ENCODE measurements around the gene KCND3. TPM values are rescaled to one million over a fixed set of nuclear protein-coding genes. Genes with fewer than 3 reads are reported as not detected.

Gene KCND3
- total and polyA plus RNA-seq, 12 donors: 0.39 to 6.7 (median 3.1) TPM

- 64 to 77% (median 75%) methylated on average over 4 of the region's 4 CpGs for WGBS, 4 donors
- no peak for DNase-seq
- intact Hi-C loops (cut with DNase I): no loop called here
Observed at GRCh38 chr1:111909030-111909429, 80.4 kb downstream of the KCND3 start.

DNA sequence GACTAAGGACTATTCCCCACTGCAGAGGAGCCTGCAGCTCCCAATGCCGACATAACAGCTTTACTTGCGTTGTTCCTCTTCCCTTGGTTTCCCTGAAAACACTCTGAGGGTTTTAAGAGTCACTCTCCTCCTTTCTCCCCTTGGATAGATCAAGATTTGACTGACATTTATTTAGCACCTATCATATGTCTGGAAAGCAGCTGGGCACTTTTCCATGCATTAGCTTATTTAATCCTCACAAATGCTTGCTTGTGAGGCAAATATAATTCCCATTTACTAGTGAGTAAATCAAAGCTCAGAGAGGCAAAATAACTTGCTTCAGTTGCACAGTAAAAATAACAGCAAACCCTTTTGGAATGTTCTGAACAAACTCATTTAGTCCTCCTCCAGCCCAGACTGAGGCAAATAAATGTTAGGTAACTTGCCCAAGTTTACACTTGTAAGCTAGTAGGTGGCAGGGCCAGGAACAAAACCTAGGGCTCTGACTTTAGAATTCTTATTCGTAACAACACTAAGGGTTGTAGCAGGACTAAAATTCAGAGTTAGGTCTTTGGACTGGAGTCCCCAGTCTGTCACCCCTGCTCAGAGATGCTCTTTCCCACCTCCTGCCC, 81.4 kb downstream of the KCND3 start:
- intact Hi-C loops (cut with DNase I): no loop called here
- no peak for DNase-seq
- H3K4me3 ChIP-seq: no peak overlapping the region
- H3K36me3 ChIP-seq (replicated peaks in 1 of 2): no peaks in the 10 kb centered on the region
- TF ChIP-seq POLR2A (IDR thresholded peaks at IDR 0.05): no peak
- no peak for TF ChIP-seq CTCF (IDR thresholded peaks at IDR 0.05)
- H3K27me3 ChIP-seq: no peaks in the 10 kb centered on the region
- H3K4me1 ChIP-seq (replicated peaks in 1 of 2): no peaks in the 10 kb centered on the region
- 88 to 92% (median 89%) methylated on average over 3 of the region's 3 CpGs for WGBS, 4 donors
- H3K27ac ChIP-seq: no peak overlapping the region
- no peaks in the 10 kb centered on the region for H3K9me3 ChIP-seq (replicated peaks in 1 of 3)

More at GRCh38 chr1:111909030-111909429, 80.4 kb downstream of the KCND3 start:
- H3K27me3 ChIP-seq: no peaks in the 10 kb centered on the region
- H3K4me1 ChIP-seq (replicated peaks in 1 of 2): no peaks in the 10 kb centered on the region
- H3K27ac ChIP-seq: no peak overlapping the region
- no peak overlapping the region for H3K4me3 ChIP-seq
- no peaks in the 10 kb centered on the region for H3K9me3 ChIP-seq (replicated peaks in 1 of 3)
- H3K36me3 ChIP-seq (replicated peaks in 1 of 2): no peaks in the 10 kb centered on the region
- TF ChIP-seq CTCF (IDR thresholded peaks at IDR 0.05) (no peak), POLR2A (IDR thresholded peaks at IDR 0.05) (no peak)

GRCh38 chr1:111907321-111907720, 82.1 kb downstream of the KCND3 start:
- no peak overlapping the region for H3K4me3 ChIP-seq
- H3K4me1 ChIP-seq (replicated peaks in 1 of 2): no peaks in the 10 kb centered on the region
- 80 to 88% (median 81%) methylated on average over 1 to 3 of the region's 3 CpGs for WGBS, 4 donors
- H3K36me3 ChIP-seq (replicated peaks in 1 of 2): no peaks in the 10 kb centered on the region
- intact Hi-C loops (cut with DNase I): no loop called here
- no peaks in the 10 kb centered on the region for H3K9me3 ChIP-seq (replicated peaks in 1 of 3)
- no peaks in the 10 kb centered on the region for H3K27me3 ChIP-seq
- TF ChIP-seq CTCF (IDR thresholded peaks at IDR 0.05) (no peak), POLR2A (IDR thresholded peaks at IDR 0.05) (no peak)
- no peak overlapping the region for H3K27ac ChIP-seq
- no peak for DNase-seq

- TF ChIP-seq CTCF (IDR thresholded peaks at IDR 0.05): no peak
- TF ChIP-seq POLR2A (IDR thresholded peaks at IDR 0.05): no peak
Observed at GRCh38 chr1:111906816-111907215, 82.7 kb downstream of the KCND3 start.

More at GRCh38 chr1:111906816-111907215, 82.7 kb downstream of the KCND3 start:
- no peak for DNase-seq
- WGBS, 4 donors: 31 to 50% (median 44%) methylated on average over 1 of the region's 1 CpG
- no peaks in the 10 kb centered on the region for H3K4me1 ChIP-seq (replicated peaks in 1 of 2)
- H3K36me3 ChIP-seq (replicated peaks in 1 of 2): no peaks in the 10 kb centered on the region
- no peaks in the 10 kb centered on the region for H3K9me3 ChIP-seq (replicated peaks in 1 of 3)
- H3K27ac ChIP-seq: no peak overlapping the region
- intact Hi-C loops (cut with DNase I): no loop called here
- no peak overlapping the region for H3K4me3 ChIP-seq
- no peaks in the 10 kb centered on the region for H3K27me3 ChIP-seq
